ENCODE data around the gene BTRC. TPM values are rescaled to one million over a fixed set of nuclear protein-coding genes. Genes with fewer than 3 reads are reported as not detected.

Gene BTRC
- total RNA-seq, 4 donors from 2014 or later = 14.7 to 23.0 (median 16.8) TPM

DNA sequence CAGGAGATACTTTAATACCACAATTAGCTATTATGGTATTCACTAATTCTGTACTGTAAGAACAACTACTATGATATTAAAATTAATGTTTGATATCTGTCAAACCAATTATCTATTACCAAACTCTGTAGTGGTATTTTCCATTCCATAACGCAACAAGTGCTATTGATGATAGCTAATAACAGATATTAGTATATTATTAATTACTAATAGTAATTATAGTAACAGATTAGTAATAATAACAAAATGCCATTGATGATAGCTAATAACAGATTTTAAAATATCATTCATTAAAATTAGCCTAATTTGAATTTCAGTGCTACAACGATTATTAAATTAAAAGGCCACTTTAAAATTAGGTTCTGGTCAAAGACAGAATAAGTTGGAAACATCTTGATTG, 93.5 kb downstream of the BTRC start:
- TF ChIP-seq, protein P1, sequence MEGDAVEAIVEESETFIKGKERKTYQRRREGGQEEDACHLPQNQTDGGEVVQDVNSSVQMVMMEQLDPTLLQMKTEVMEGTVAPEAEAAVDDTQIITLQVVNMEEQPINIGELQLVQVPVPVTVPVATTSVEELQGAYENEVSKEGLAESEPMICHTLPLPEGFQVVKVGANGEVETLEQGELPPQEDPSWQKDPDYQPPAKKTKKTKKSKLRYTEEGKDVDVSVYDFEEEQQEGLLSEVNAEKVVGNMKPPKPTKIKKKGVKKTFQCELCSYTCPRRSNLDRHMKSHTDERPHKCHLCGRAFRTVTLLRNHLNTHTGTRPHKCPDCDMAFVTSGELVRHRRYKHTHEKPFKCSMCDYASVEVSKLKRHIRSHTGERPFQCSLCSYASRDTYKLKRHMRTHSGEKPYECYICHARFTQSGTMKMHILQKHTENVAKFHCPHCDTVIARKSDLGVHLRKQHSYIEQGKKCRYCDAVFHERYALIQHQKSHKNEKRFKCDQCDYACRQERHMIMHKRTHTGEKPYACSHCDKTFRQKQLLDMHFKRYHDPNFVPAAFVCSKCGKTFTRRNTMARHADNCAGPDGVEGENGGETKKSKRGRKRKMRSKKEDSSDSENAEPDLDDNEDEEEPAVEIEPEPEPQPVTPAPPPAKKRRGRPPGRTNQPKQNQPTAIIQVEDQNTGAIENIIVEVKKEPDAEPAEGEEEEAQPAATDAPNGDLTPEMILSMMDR (IDR thresholded peaks at IDR 0.05) = no peak
- no peak for TF ChIP-seq POLR2A (IDR thresholded peaks at IDR 0.05)
- H3K4me3 ChIP-seq (ENCODE audit: low read depth, poor library complexity, severe bottlenecking) = no peak overlapping the region
- 94% methylated on average over 2 of the region's 2 CpGs for WGBS, 2 donors
- no peak for DNase-seq (ENCODE audit: low spot score in 2 of 2)
- intact Hi-C loops (cut with DNase I; ENCODE audit: low total_unique reads) = loop anchor here (10.0 kb wide), 1 partner anchor 143 kb away; no protein-coding TSS in a partner anchor

GRCh38 chr10:101450277-101451080, 96.5 kb downstream of the BTRC start:
- intact Hi-C loops (cut with DNase I; ENCODE audit: low total_unique reads) = no loop called here
- 77 to 88% methylated on average over 6 of the region's 6 CpGs for WGBS, 2 donors
- no peak for DNase-seq (ENCODE audit: low spot score in 2 of 2)
- no peak overlapping the region for H3K4me3 ChIP-seq (ENCODE audit: low read depth, poor library complexity, severe bottlenecking)
- no peak for TF ChIP-seq POLR2A (IDR thresholded peaks at IDR 0.05)
- TF ChIP-seq, protein P1 (IDR thresholded peaks at IDR 0.05) = no peak

DNA sequence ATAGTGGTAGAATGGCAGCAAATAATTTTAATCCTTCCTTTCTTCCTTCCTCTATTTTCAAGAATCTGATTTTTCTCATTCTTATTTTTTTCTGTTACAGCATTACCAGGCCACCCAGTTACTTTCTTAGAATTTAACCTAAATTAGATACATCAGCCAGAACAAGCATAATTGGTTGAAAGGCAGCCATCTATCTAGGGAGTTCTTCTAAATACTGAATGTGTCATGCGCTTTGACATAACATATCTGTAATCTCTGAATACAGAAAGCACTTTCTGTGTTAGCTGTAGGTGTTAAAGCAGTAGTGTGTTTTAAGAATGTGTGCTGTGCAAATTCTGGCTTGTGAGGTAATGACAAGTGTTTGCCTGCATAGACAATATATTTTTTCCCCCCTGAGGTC, 97.3 kb downstream of the BTRC start:
- H3K4me3 ChIP-seq (ENCODE audit: low read depth, poor library complexity, severe bottlenecking) = no peak overlapping the region
- intact Hi-C loops (cut with DNase I; ENCODE audit: low total_unique reads) = no loop called here
- TF ChIP-seq, protein P1 (IDR thresholded peaks at IDR 0.05) = no peak
- no peak for TF ChIP-seq POLR2A (IDR thresholded peaks at IDR 0.05)
- no peak for DNase-seq (ENCODE audit: low spot score in 2 of 2)
- WGBS, 2 donors = 81 to 87% methylated on average over 1 of the region's 1 CpG

- H3K4me3 ChIP-seq (ENCODE audit: low read depth, poor library complexity, severe bottlenecking) = no peak overlapping the region
- no peak for TF ChIP-seq POLR2A (IDR thresholded peaks at IDR 0.05)
- TF ChIP-seq, protein P1 (IDR thresholded peaks at IDR 0.05) = no peak
- no peak for DNase-seq (ENCODE audit: low spot score in 2 of 2)
- 73 to 74% methylated on average over 8 of the region's 8 CpGs for WGBS, 2 donors
- intact Hi-C loops (cut with DNase I; ENCODE audit: low total_unique reads) = no loop called here
Measured at GRCh38 chr10:101451667-101452069, 97.7 kb downstream of the BTRC start.

DNA sequence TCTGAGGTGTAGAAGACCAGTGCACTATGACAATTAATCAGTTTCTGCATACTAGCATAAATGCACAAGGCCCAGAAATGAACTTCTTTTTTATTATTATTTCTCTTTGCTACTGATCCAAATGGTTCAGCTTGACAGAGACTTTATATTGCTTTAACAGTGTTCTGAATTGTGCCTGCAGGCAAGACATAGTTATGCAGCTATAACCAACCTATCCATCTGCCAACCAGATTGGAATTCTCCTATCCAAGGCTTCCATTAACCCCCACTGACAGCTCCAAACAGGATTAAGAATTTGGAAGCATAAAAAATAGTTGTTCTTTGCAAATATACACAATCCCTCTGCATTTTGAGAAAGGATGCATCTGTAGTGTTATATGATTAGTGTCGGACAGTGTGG, 98.2 kb downstream of the BTRC start:
- 100% methylated on average over 1 of the region's 1 CpG for WGBS, 2 donors
- intact Hi-C loops (cut with DNase I; ENCODE audit: low total_unique reads) = no loop called here
- TF ChIP-seq POLR2A (IDR thresholded peaks at IDR 0.05) = no peak
- DNase-seq (ENCODE audit: low spot score in 2 of 2) = no peak
- no peak overlapping the region for H3K4me3 ChIP-seq (ENCODE audit: low read depth, poor library complexity, severe bottlenecking)

DNA sequence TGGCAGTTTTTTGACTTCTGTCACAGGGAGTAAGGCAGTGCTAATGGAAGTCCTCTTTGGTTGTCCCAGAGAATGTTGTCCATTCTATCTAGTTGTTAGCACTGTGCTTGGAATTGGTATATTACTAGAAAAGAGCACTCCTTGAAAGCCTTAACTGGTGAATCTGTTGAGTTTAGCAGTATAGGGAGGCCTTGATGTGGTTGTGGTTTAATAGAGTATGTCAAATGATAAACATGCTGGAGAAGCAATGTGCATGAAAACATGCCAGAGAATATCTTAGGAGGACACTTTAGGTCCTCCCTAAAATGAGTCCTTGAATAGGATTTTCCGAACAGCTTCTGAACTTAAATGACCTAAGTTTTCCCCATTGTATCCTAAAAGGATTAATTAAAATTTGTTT, 98.6 kb downstream of the BTRC start:
- intact Hi-C loops (cut with DNase I; ENCODE audit: low total_unique reads) = no loop called here
- TF ChIP-seq, protein P1 (IDR thresholded peaks at IDR 0.05) = no peak
- TF ChIP-seq POLR2A (IDR thresholded peaks at IDR 0.05) = no peak
- WGBS, 2 donors = 91 to 96% methylated on average over 1 of the region's 1 CpG
- no peak for DNase-seq (ENCODE audit: low spot score in 2 of 2)
- no peak overlapping the region for H3K4me3 ChIP-seq (ENCODE audit: low read depth, poor library complexity, severe bottlenecking)

Measured in lower leg skin (tissue), 4 donors.